ENCODE results near the gene CDX2. TPM values are rescaled to one million over a fixed set of nuclear protein-coding genes. Genes with fewer than 3 reads are reported as not detected.

Gene CDX2
- total RNA-seq, 1 experiment from 2014 or later, result 12.5 TPM

GRCh38 chr13:27960362-27961226, 8.5 kb downstream of the CDX2 start:
- Histone ChIP-seq H3K27me3 (ENCODE audit: insufficient read depth, low read length) (no peaks in the 10 kb centered on the region), H3K4me2 (ENCODE audit: low read length) (peak overlapping the region; percentile 37), H3K9me2 (ENCODE audit: insufficient read depth) (no peaks in the 10 kb centered on the region), H3K9me3 (ENCODE audit: control insufficient read depth in 1 of 2, insufficient read depth in 1 of 2, low read depth in 1 of 2, low read length in 2 of 2) (no peaks in the 10 kb centered on the region), H3K79me2 (ENCODE audit: insufficient read depth, low read length) (peaks cover 10% of the 10 kb centered on the region), H3K4me3 (replicated peaks in 1 of 2; ENCODE audit: low read depth in 1 of 2, low read length in 2 of 2) (no peak overlapping the region), H3K27ac (ENCODE audit: low read depth, low read length) (no peak overlapping the region), H3K4me1 (ENCODE audit: control insufficient read depth in 1 of 2, insufficient read depth in 2 of 2, low read length in 2 of 2) (peaks cover 3 to 6% of the 10 kb centered on the region in 2 experiments; a peak in 1 of 4 replicates), H2AFZ (ENCODE audit: low read depth, low read length, poor library complexity, severe bottlenecking) (no peak overlapping the region), H4K20me1 (ENCODE audit: insufficient read depth) (no peaks in the 10 kb centered on the region), H3K9ac (ENCODE audit: low read length) (0 out of 2 replicates have a peak overlapping the region, but pooled peaks have one; percentile 0), H3K36me3 (ENCODE audit: control insufficient read depth in 1 of 2, insufficient read depth in 2 of 2, low read length in 2 of 2) (peaks cover 0 to 4% of the 10 kb centered on the region in 2 experiments; a peak in 1 of 4 replicates)
- BruUV-seq (replicated peaks), result no TSS peak
- DNase-seq (ENCODE audit: low read depth, low spot score) (no peak), ATAC-seq (peak; percentile 87)
- ChIA-PET POLR2A (no interaction called here), RAD21 (ENCODE audit: low non-redundant PET in 1 of 2, low total read pairs in 2 of 2, uncharacterized antibody in 2 of 2, unreplicated experiment in 2 of 2) (no interaction called here), CTCF (no interaction called here)
- TF ChIP-seq RAD21 (IDR thresholded peaks at IDR 0.05; ENCODE audit: low read depth) (peak; percentile 43), CBX3 (IDR thresholded peaks at IDR 0.05; ENCODE audit: low read depth) (no peak), CTCF (IDR thresholded peaks at IDR 0.05 in 2 of 3, conservative IDR thresholded peaks at IDR 0.05 in 1 of 3; ENCODE audit: borderline replicate concordance in 1 of 3, insufficient read depth in 1 of 3, low read depth in 2 of 3, low read length in 2 of 3) (peak; percentile 27 to 55 (median 48); a peak in 5 of 6 replicates)
- intact Hi-C loops (cut with micrococcal nuclease), result no loop called here

GRCh38 chr13:27959976-27960361, 9.1 kb downstream of the CDX2 start:
- Histone ChIP-seq H3K4me1 (ENCODE audit: control insufficient read depth in 1 of 2, insufficient read depth in 2 of 2, low read length in 2 of 2) (peaks cover 3 to 6% of the 10 kb centered on the region in 2 experiments; a peak in 1 of 4 replicates), H3K9me3 (ENCODE audit: control insufficient read depth in 1 of 2, insufficient read depth in 1 of 2, low read depth in 1 of 2, low read length in 2 of 2) (no peaks in the 10 kb centered on the region), H4K20me1 (ENCODE audit: insufficient read depth) (no peaks in the 10 kb centered on the region), H3K36me3 (ENCODE audit: control insufficient read depth in 1 of 2, insufficient read depth in 2 of 2, low read length in 2 of 2) (peaks cover 0 to 4% of the 10 kb centered on the region in 2 experiments; a peak in 1 of 4 replicates), H3K27ac (ENCODE audit: low read depth, low read length) (no peak overlapping the region), H3K9me2 (ENCODE audit: insufficient read depth) (no peaks in the 10 kb centered on the region), H3K27me3 (ENCODE audit: insufficient read depth, low read length) (no peaks in the 10 kb centered on the region), H2AFZ (ENCODE audit: low read depth, low read length, poor library complexity, severe bottlenecking) (no peak overlapping the region), H3K9ac (ENCODE audit: low read length) (0 out of 2 replicates have a peak overlapping the region, but pooled peaks have one; percentile 0), H3K4me3 (replicated peaks in 1 of 2; ENCODE audit: low read depth in 1 of 2, low read length in 2 of 2) (no peak overlapping the region), H3K4me2 (ENCODE audit: low read length) (peak overlapping the region; percentile 37), H3K79me2 (ENCODE audit: insufficient read depth, low read length) (peaks cover 4% of the 10 kb centered on the region; the same call in 1 of the 2 replicates)
- no TSS peak for BruUV-seq (replicated peaks)
- RAD21 ChIA-PET (ENCODE audit: low non-redundant PET in 1 of 2, low total read pairs in 2 of 2, uncharacterized antibody in 2 of 2, unreplicated experiment in 2 of 2), result no interaction called here
- intact Hi-C loops (cut with micrococcal nuclease), result loop anchor here (5.0 kb wide), 1 partner anchor 428 kb away; no protein-coding TSS in a partner anchor
- POLR2A ChIA-PET, result no interaction called here
- CTCF ChIA-PET, result no interaction called here
- no peak for ATAC-seq
- DNase-seq (ENCODE audit: low read depth, low spot score), result no peak
- no peak for TF ChIP-seq POLR2AphosphoS5 (IDR thresholded peaks at IDR 0.05; ENCODE audit: low read depth, low read length)
- TF ChIP-seq TCF7L2 (IDR thresholded peaks at IDR 0.05; ENCODE audit: borderline replicate concordance, extremely low read depth, insufficient read depth, insufficient read length), result no peak
- no peak for TF ChIP-seq CTCF (IDR thresholded peaks at IDR 0.05 in 2 of 3, conservative IDR thresholded peaks at IDR 0.05 in 1 of 3; ENCODE audit: borderline replicate concordance in 1 of 3, insufficient read depth in 1 of 3, low read depth in 2 of 3, low read length in 2 of 3)
- no peak for TF ChIP-seq CBX3 (IDR thresholded peaks at IDR 0.05; ENCODE audit: low read depth)
- no peak for TF ChIP-seq EGR1 (IDR thresholded peaks at IDR 0.05; ENCODE audit: low read depth)
- TF ChIP-seq REST (IDR thresholded peaks at IDR 0.05; ENCODE audit: low read depth), result no peak
- TF ChIP-seq SP1 (IDR thresholded peaks at IDR 0.05; ENCODE audit: low read depth), result no peak

Measured in HCT116 (cell line).